Activated CD4-positive, alpha-beta T cell treated with anti-CD3 and anti-CD28 coated beads for 24 hours (primary cell): ENCODE data around the gene PLIN1.

Source experiments
- DNase-seq, 2 donors: peaks; one replicate each; pipeline ENCODE4 v3.0.0-alpha.2; 2020; ENCODE audit warnings: low read depth in 2 of 2

The PLIN1 gene

GRCh38 chr15:89672221-89673164 lies 6.7 kb downstream of the PLIN1 start:
- no peak for DNase-seq

- DNase-seq: no peak
Measured at GRCh38 chr15:89671687-89672086, 7.5 kb downstream of the PLIN1 start.

- DNase-seq: no peak
Measured at GRCh38 chr15:89670971-89671560, 8.1 kb downstream of the PLIN1 start.

- no peak for DNase-seq
Measured at GRCh38 chr15:89669941-89670340, 9.2 kb downstream of the PLIN1 start.

- DNase-seq: no peak
Measured at GRCh38 chr15:89669309-89669865, 9.8 kb downstream of the PLIN1 start.

GRCh38 chr15:89668171-89668570 lies 11.0 kb downstream of the PLIN1 start:
- no peak for DNase-seq

- DNase-seq: no peak
Measured at GRCh38 chr15:89667706-89667960, 11.5 kb downstream of the PLIN1 start.

GRCh38 chr15:89666858-89667705 lies 12.1 kb downstream of the PLIN1 start:
- DNase-seq: no peak

GRCh38 chr15:89666184-89666857 lies 12.8 kb downstream of the PLIN1 start:
- no peak for DNase-seq

- DNase-seq: no peak
Measured at GRCh38 chr15:89665449-89666181, 13.6 kb downstream of the PLIN1 start.

- no peak for DNase-seq
Measured at GRCh38 chr15:89664441-89665350, 14.5 kb downstream of the PLIN1 start.

GRCh38 chr15:89662893-89663626 lies 16.1 kb downstream of the PLIN1 start:
- DNase-seq: no peak

GRCh38 chr15:89660556-89660955 lies 18.6 kb downstream of the PLIN1 start:
- DNase-seq: no peak

GRCh38 chr15:89659295-89659694 lies 19.9 kb downstream of the PLIN1 start:
- no peak for DNase-seq

- DNase-seq: no peak
Measured at GRCh38 chr15:89657686-89658200, 21.4 kb downstream of the PLIN1 start.

GRCh38 chr15:89656116-89656815 lies 22.9 kb downstream of the PLIN1 start:
- DNase-seq: no peak

- DNase-seq: no peak
Measured at GRCh38 chr15:89654847-89655805, 24.0 kb downstream of the PLIN1 start, which contains the start of gene KIF7. Gene KIF7 (minus strand): TSS chr15:89655467. CDS start chr15:89652930, 2,537 bp downstream.
